K562 (cell line): ENCODE results near the gene ECI1. TPM values are rescaled to one million over a fixed set of nuclear protein-coding genes. Genes with fewer than 3 reads are reported as not detected.

Experiments used
- ATF4 ChIP-seq: fragments of 450-650 bp; formaldehyde crosslinking; IDR thresholded peaks from 2 replicates; pipeline ENCODE4 v1.4.0; 2022; ENCODE audit warnings: mild to moderate bottlenecking, moderate library complexity
- CXXC5 ChIP-seq: fragments of 250-450 bp; sonication (Bioruptor Pico); IDR thresholded peaks from 2 replicates; pipeline ENCODE4 v1.8.0; 2022; ENCODE audit warnings: inconsistent platforms, mild to moderate bottlenecking, moderate library complexity
- HMG20A ChIP-seq: fragments of 450-650 bp; formaldehyde crosslinking; conservative IDR thresholded peaks from 2 replicates; pipeline ENCODE4 v1.4.0; 2020; ENCODE audit warnings: mild to moderate bottlenecking, mixed read lengths
- JUN ChIP-seq, 2 experiments: sonication (generic) in 1 of 2; formaldehyde crosslinking in 1 of 2; IDR thresholded peaks; 2 replicates each; pipeline versions ENCODE4 v1.6.1 to v1.8.0; 2012 to 2022; ENCODE audit warnings: borderline replicate concordance in 2 of 2, mild to moderate bottlenecking in 2 of 2, improper control_type of control experiment in 1 of 2, low read depth in 1 of 2, low read length in 1 of 2, missing genetic modification reagents in 1 of 2
- KDM5B ChIP-seq: fragments of 200-600 bp; sonication (generic); IDR thresholded peaks from 2 replicates; pipeline ENCODE4 v1.6.1; 2012; ENCODE audit warnings: low read depth, mild to moderate bottlenecking, moderate library complexity, low read length, control low read depth, inconsistent platforms; ENCODE audit not compliant: insufficient replicate concordance
- MBD2 ChIP-seq: sonication (generic); IDR thresholded peaks from 2 replicates; pipeline ENCODE4 v1.6.1; 2016; ENCODE audit warnings: low read depth, borderline replicate concordance
- NR1H2 ChIP-seq: sonication (generic); formaldehyde crosslinking; IDR thresholded peaks from 2 replicates; pipeline ENCODE4 v1.4.0; 2020; ENCODE audit warnings: mild to moderate bottlenecking, missing genetic modification reagents
- PML ChIP-seq: IDR thresholded peaks from 2 replicates; pipeline ENCODE4 v1.6.1; 2012; ENCODE audit warnings: low read length, inconsistent platforms
- RBFOX2 ChIP-seq: fragments of 200-400 bp; formaldehyde crosslinking; IDR thresholded peaks from 2 replicates; pipeline ENCODE4 v1.6.1; 2017; ENCODE audit warnings: low read depth, mild to moderate bottlenecking, low read length, moderate library complexity
- SAP30 ChIP-seq: fragments of 200-600 bp; sonication (generic); IDR thresholded peaks from 2 replicates; pipeline ENCODE4 v1.6.1; 2012; ENCODE audit warnings: borderline replicate concordance, low read depth, mild to moderate bottlenecking, moderate library complexity, low read length, control low read depth, inconsistent platforms; ENCODE audit not compliant: insufficient read depth, poor library complexity, severe bottlenecking
- SIX5 ChIP-seq, 2 experiments: IDR thresholded peaks; 2 replicates each; pipeline ENCODE4 v1.6.1; 2011; ENCODE audit warnings: low read length in 2 of 2, borderline replicate concordance in 1 of 2, low read depth in 1 of 2, mild to moderate bottlenecking in 1 of 2, moderate library complexity in 1 of 2; ENCODE audit not compliant: insufficient read depth in 1 of 2
- SMAD1 ChIP-seq: fragments of 150-350 bp; IDR thresholded peaks from 2 replicates; pipeline ENCODE4 v1.6.1; 2014; ENCODE audit warnings: low read length, low read depth; ENCODE audit not compliant: partially characterized antibody
- TAF1 ChIP-seq: IDR thresholded peaks from 2 replicates; pipeline ENCODE4 v1.6.1; 2011; ENCODE audit warnings: mild to moderate bottlenecking, low read length, moderate library complexity; ENCODE audit not compliant: insufficient read depth, control insufficient read depth, severe bottlenecking; ENCODE audit errors: extremely low read depth
- YBX1 ChIP-seq: fragments of 450-650 bp; IDR thresholded peaks from 2 replicates; pipeline ENCODE4 v1.7.1; 2016; ENCODE audit warnings: mild to moderate bottlenecking
- ZBTB17 ChIP-seq: fragments of 450-650 bp; formaldehyde crosslinking; IDR thresholded peaks from 2 replicates; pipeline ENCODE4 v1.4.0; 2020; ENCODE audit warnings: mild to moderate bottlenecking
- ZFPM2 ChIP-seq: fragments of 250-450 bp; sonication (Bioruptor Pico); IDR thresholded peaks from 2 replicates; pipeline ENCODE4 v1.5.1; 2022; ENCODE audit warnings: mild to moderate bottlenecking
- ZNF311 ChIP-seq: fragments of 250-450 bp; sonication (Bioruptor Pico); IDR thresholded peaks from 2 replicates; pipeline ENCODE4 v1.4.0; 2020; ENCODE audit warnings: mild to moderate bottlenecking, moderate library complexity
- polyA plus RNA-seq, 8 experiments: library from polyadenylated mRNA; depleted of rRNA in 4 of 8; stranded (reverse) in 5 of 8; unstranded in 3 of 8; fragments of >200 nt; fragmentation: Nextera tagmentation in 2 of 8; fragmentation: Illumina TruSeq in 1 of 8; extraction: Ambion mirVana in 2 of 8; extraction: Trizol in 1 of 8; gene quantifications; 2 replicates each; pipeline versions ENCODE4 v1.2.1 to v1.2.3, GENCODE V29; 2011 to 2014; ENCODE audit warnings: inconsistent platforms in 1 of 8, missing spikeins in 1 of 8
- total RNA-seq, 7 experiments: library from RNA; depleted of rRNA in 6 of 7; stranded (reverse); fragments of >200 nt in 6 of 7; fragmentation: Illumina TruSeq in 2 of 7; extraction: Trizol in 2 of 7; gene quantifications; 2 replicates each; pipeline versions ENCODE4 v1.2.1 to v1.2.3, GENCODE V29; 2011 to 2021; ENCODE audit warnings: low replicate concordance in 1 of 7
- TF ChIP-seq, protein P1 (sequence below), 2 experiments: IDR thresholded peaks; 2 replicates each; pipeline ENCODE4 v1.6.1; 2011; ENCODE audit warnings: borderline replicate concordance in 1 of 2, control low read depth in 1 of 2, low read depth in 1 of 2, low read length in 1 of 2, mild to moderate bottlenecking in 1 of 2, mixed read lengths in 1 of 2, moderate library complexity in 1 of 2; ENCODE audit not compliant: insufficient read depth in 1 of 2, insufficient read length in 1 of 2, poor library complexity in 1 of 2, severe bottlenecking in 1 of 2; ENCODE audit errors: extremely low read depth in 1 of 2
- TF ChIP-seq, protein P2 (sequence below), 2 experiments: fragments of 450-650 bp; IDR thresholded peaks; 2 replicates each; pipeline ENCODE4 v1.6.1; 2016
- TF ChIP-seq, protein P3 (sequence below): sonication (generic); formaldehyde crosslinking; IDR thresholded peaks from 2 replicates; pipeline ENCODE4 v1.8.1; 2022; ENCODE audit warnings: missing genetic modification reagents

Gene ECI1
- total and polyA plus RNA-seq, 9 of the 15 experiments (the other 6 are each of a cell fraction or from before 2014, with no cell fraction given) = 4.7 to 189 (median 54.0) TPM

GRCh38 chr16:2267913-2268666 is 16.7 kb upstream of the ECI1 start, which contains the start of gene RNPS1 (continued):
- TF ChIP-seq, protein P1, sequence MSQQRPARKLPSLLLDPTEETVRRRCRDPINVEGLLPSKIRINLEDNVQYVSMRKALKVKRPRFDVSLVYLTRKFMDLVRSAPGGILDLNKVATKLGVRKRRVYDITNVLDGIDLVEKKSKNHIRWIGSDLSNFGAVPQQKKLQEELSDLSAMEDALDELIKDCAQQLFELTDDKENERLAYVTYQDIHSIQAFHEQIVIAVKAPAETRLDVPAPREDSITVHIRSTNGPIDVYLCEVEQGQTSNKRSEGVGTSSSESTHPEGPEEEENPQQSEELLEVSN (IDR thresholded peaks at IDR 0.05; ENCODE audit: borderline replicate concordance in 1 of 2, extremely low read depth in 1 of 2, insufficient read depth in 1 of 2, insufficient read length in 1 of 2, low read depth in 1 of 2, low read length in 1 of 2, poor library complexity in 1 of 2, severe bottlenecking in 1 of 2) = peak; percentile 77 to 86
- peak; percentile 99 for TF ChIP-seq RBFOX2
- peak in 1 of 2 experiments; percentile 29; a peak in 1 of 4 replicates for TF ChIP-seq SIX5 (IDR thresholded peaks at IDR 0.05; ENCODE audit: borderline replicate concordance in 1 of 2, insufficient read depth in 1 of 2, low read depth in 1 of 2, low read length in 2 of 2)
- TF ChIP-seq NR1H2 (CRISPR knock-in tag) = peak; percentile 94; the same call in 1 of the 2 replicates
- TF ChIP-seq, protein P2, sequence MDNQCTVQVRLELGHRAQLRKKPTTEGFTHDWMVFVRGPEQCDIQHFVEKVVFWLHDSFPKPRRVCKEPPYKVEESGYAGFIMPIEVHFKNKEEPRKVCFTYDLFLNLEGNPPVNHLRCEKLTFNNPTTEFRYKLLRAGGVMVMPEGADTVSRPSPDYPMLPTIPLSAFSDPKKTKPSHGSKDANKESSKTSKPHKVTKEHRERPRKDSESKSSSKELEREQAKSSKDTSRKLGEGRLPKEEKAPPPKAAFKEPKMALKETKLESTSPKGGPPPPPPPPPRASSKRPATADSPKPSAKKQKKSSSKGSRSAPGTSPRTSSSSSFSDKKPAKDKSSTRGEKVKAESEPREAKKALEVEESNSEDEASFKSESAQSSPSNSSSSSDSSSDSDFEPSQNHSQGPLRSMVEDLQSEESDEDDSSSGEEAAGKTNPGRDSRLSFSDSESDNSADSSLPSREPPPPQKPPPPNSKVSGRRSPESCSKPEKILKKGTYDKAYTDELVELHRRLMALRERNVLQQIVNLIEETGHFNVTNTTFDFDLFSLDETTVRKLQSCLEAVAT (IDR thresholded peaks at IDR 0.05) = peak; percentile 46 to 88; a peak in 3 of 4 replicates
- TF ChIP-seq ZBTB17 (CRISPR knock-in tag) = peak; percentile 85; the same call in 1 of the 2 replicates
- no peak for TF ChIP-seq HMG20A (CRISPR knock-in tag)
- TF ChIP-seq, protein P3, sequence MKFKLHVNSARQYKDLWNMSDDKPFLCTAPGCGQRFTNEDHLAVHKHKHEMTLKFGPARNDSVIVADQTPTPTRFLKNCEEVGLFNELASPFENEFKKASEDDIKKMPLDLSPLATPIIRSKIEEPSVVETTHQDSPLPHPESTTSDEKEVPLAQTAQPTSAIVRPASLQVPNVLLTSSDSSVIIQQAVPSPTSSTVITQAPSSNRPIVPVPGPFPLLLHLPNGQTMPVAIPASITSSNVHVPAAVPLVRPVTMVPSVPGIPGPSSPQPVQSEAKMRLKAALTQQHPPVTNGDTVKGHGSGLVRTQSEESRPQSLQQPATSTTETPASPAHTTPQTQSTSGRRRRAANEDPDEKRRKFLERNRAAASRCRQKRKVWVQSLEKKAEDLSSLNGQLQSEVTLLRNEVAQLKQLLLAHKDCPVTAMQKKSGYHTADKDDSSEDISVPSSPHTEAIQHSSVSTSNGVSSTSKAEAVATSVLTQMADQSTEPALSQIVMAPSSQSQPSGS (CRISPR knock-in tag) = no peak; the same call in 1 of the 2 replicates
- TF ChIP-seq JUN (IDR thresholded peaks at IDR 0.05; ENCODE audit: borderline replicate concordance, low read depth, low read length) = peak; percentile 61
- peak; percentile 91; the same call in 1 of the 2 replicates for TF ChIP-seq JUN (CRISPR knock-in tag; IDR thresholded peaks at IDR 0.05; ENCODE audit: borderline replicate concordance)
- peak; percentile 87 for TF ChIP-seq PML
- peak; percentile 92; the same call in 1 of the 2 replicates for TF ChIP-seq MBD2
- peak; percentile 35; the same call in 1 of the 2 replicates for TF ChIP-seq ATF4
- peak; percentile 91 for TF ChIP-seq KDM5B
- peak; percentile 54 for TF ChIP-seq TAF1
- no peak for TF ChIP-seq ZNF311
- TF ChIP-seq ZFPM2 (CRISPR knock-in tag) = peak; percentile 87
- TF ChIP-seq SAP30 = peak; percentile 53
- peak; percentile 86 for TF ChIP-seq CXXC5
- no peak for TF ChIP-seq YBX1
- TF ChIP-seq SMAD1 = peak; percentile 69
